Caco-2 (cell line): ENCODE results near the gene INAFM2. TPM values are rescaled to one million over a fixed set of nuclear protein-coding genes. Genes with fewer than 3 reads are reported as not detected.

ENCODE experiments used
- BruUV-seq: library from RNA; stranded (reverse); fragments of 400-500 nt; replicated peaks from 2 replicates; lab custom pipeline; 2021; lab: Mats Ljungman, UMichigan
- CTCF ChIA-PET: fragments of 300-600 bp; sonication (Branson Sonifier 250); formaldehyde crosslinking; loops from one replicate; lab custom pipeline; 2022; ENCODE audit warnings: antibody characterized with exemption; lab: Charles Lee
- POLR2A ChIA-PET: fragments of 300-600 bp; sonication (Branson Sonifier 250); formaldehyde crosslinking; loops from one replicate; lab custom pipeline; 2022; ENCODE audit warnings: antibody characterized with exemption; lab: Charles Lee
- DNase-seq, 2 experiments: peaks; one replicate each; pipeline versions ENCODE4 v3.0.0 to v3.0.0-alpha.2; 2020 to 2022
- H3K27me3 ChIP-seq: replicated peaks from 2 replicates; pipeline ENCODE4 v1.6.0; 2011; ENCODE audit warnings: low read length; ENCODE audit not compliant: control insufficient read depth, insufficient read depth
- H3K36me3 ChIP-seq: 2 replicates; pipeline ENCODE4 v1.5.1; 2011; ENCODE audit warnings: low read length; ENCODE audit not compliant: control insufficient read depth, insufficient read depth
- H3K4me1 ChIP-seq: fragments of 250-450 bp; sonication (Bioruptor Pico); 2 replicates; pipeline ENCODE4 v1.5.1; 2020; ENCODE audit warnings: mild to moderate bottlenecking
- H3K4me3 ChIP-seq: 2 replicates; pipeline ENCODE4 v1.5.1; 2011; ENCODE audit warnings: low read depth, mild to moderate bottlenecking, control low read depth, low read length
- H3K9me3 ChIP-seq: fragments of 250-450 bp; sonication (Bioruptor Pico); 2 replicates; pipeline ENCODE4 v1.5.1; 2020; ENCODE audit warnings: mild to moderate bottlenecking, moderate library complexity
- H3K27ac Mint-ChIP-seq: one replicate; pipeline ENCODE4 v1.8.0; 2022; ENCODE audit warnings: mixed read lengths; ENCODE audit not compliant: unreplicated experiment
- H3K27me3 Mint-ChIP-seq: one replicate; pipeline ENCODE4 v1.8.0; 2022; ENCODE audit warnings: mixed read lengths; ENCODE audit not compliant: insufficient read depth, unreplicated experiment
- H3K36me3 Mint-ChIP-seq: one replicate; pipeline ENCODE4 v1.8.0; 2022; ENCODE audit warnings: mild to moderate bottlenecking, mixed read lengths; ENCODE audit not compliant: insufficient read depth, unreplicated experiment
- H3K4me1 Mint-ChIP-seq: one replicate; pipeline ENCODE4 v1.8.0; 2022; ENCODE audit warnings: low read depth, mixed read lengths; ENCODE audit not compliant: unreplicated experiment
- H3K4me3 Mint-ChIP-seq: one replicate; pipeline ENCODE4 v1.8.0; 2022; ENCODE audit warnings: mild to moderate bottlenecking, moderate library complexity, mixed read lengths; ENCODE audit not compliant: unreplicated experiment
- H3K9me3 Mint-ChIP-seq: one replicate; pipeline ENCODE4 v1.8.0; 2022; ENCODE audit warnings: mixed read lengths; ENCODE audit not compliant: unreplicated experiment
- CTCF ChIP-seq, 2 experiments: fragments of 200-600 bp in 1 of 2; IDR thresholded peaks; 1 replicate in 1 of 2; 2 replicates in 1 of 2; pipeline versions ENCODE4 v1.5.1 to v1.8.0; 2011 to 2022; ENCODE audit warnings: antibody characterized with exemption in 1 of 2, control low read depth in 1 of 2, inconsistent platforms in 1 of 2, low read depth in 1 of 2, low read length in 1 of 2, mild to moderate bottlenecking in 1 of 2, moderate library complexity in 1 of 2; ENCODE audit not compliant: insufficient read depth in 1 of 2, severe bottlenecking in 1 of 2, unreplicated experiment in 1 of 2
- intact Hi-C: fragments of 100-400 bp; cut with micrococcal nuclease; formaldehyde crosslinking; loops from one replicate; pipeline ENCODE4 v1.10.0; 2022; ENCODE audit not compliant: unreplicated experiment
- total RNA-seq: library from RNA; stranded (reverse); gene quantifications from 2 replicates; pipeline ENCODE4 v1.2.3, GENCODE V29; 2022

INAFM2 gene
- total RNA-seq, 1 experiment from 2014 or later = 13.4 TPM

GRCh38 chr15:40282147-40282868 is 41.2 kb upstream of the INAFM2 start:
- Histone ChIP-seq H3K4me3 (peak overlapping the region; percentile 63), H3K9me3 (no peaks in the 10 kb centered on the region), H3K27me3 (no peaks in the 10 kb centered on the region), H3K4me1 (no peaks in the 10 kb centered on the region; the same call in 1 of the 2 replicates), H3K36me3 (no peaks in the 10 kb centered on the region)
- BruUV-seq = no TSS peak
- Mint-ChIP-seq H3K27me3 (no peaks in the 10 kb centered on the region), H3K4me3 (peak overlapping the region; percentile 72), H3K36me3 (no peaks in the 10 kb centered on the region), H3K9me3 (no peaks in the 10 kb centered on the region), H3K27ac (no peak overlapping the region), H3K4me1 (no peaks in the 10 kb centered on the region)
- peak; percentile 71 to 74 for DNase-seq
- CTCF ChIA-PET = interaction anchor here (0.7 to 2.2 kb wide), 4 partner anchors 9 to 44 kb away, joined by 3 to 21 read pairs (median 5); no protein-coding TSS in a partner anchor
- no peak for TF ChIP-seq CTCF (IDR thresholded peaks at IDR 0.05; ENCODE audit: insufficient read depth in 1 of 2, low read depth in 1 of 2, low read length in 1 of 2, severe bottlenecking in 1 of 2, unreplicated experiment in 1 of 2)
- POLR2A ChIA-PET = no interaction called here
- intact Hi-C loops = loop anchor here (1.0 kb wide), 1 partner anchor 140 kb away; no protein-coding TSS in a partner anchor

GRCh38 chr15:40282869-40283614 is 40.5 kb upstream of the INAFM2 start, which contains the start of gene ANKRD63:
Gene ANKRD63 (minus strand): TSS chr15:40283064. CDS start chr15:40282586, 478 bp downstream.
- Mint-ChIP-seq H3K4me1 (no peaks in the 10 kb centered on the region), H3K9me3 (no peaks in the 10 kb centered on the region), H3K27ac (no peak within 1 kb of the TSS), H3K4me3 (peak within 1 kb of the TSS; percentile 72), H3K36me3 (no peaks in the 10 kb centered on the region), H3K27me3 (no peaks in the 10 kb centered on the region)
- intact Hi-C loops = loop anchor here (1.0 kb wide), 1 partner anchor 139 kb away; no protein-coding TSS in a partner anchor
- peak within 1 kb of the TSS; percentile 63 for H3K4me3 ChIP-seq
- ChIA-PET CTCF (interaction anchor here (0.6 to 2.2 kb wide), 3 partner anchors 8 to 44 kb away, joined by 3 to 21 read pairs (median 4); no protein-coding TSS in a partner anchor), POLR2A (no interaction called here)
- H3K27me3 ChIP-seq = no peaks in the 10 kb centered on the region
- BruUV-seq = no TSS peak
- no peaks in the 10 kb centered on the region; the same call in 1 of the 2 replicates for H3K4me1 ChIP-seq
- H3K36me3 ChIP-seq = no peaks in the 10 kb centered on the region
- no peak for DNase-seq
- no peaks in the 10 kb centered on the region for H3K9me3 ChIP-seq
- no peak for TF ChIP-seq CTCF (IDR thresholded peaks at IDR 0.05; ENCODE audit: insufficient read depth in 1 of 2, low read depth in 1 of 2, low read length in 1 of 2, severe bottlenecking in 1 of 2, unreplicated experiment in 1 of 2)

- BruUV-seq = no TSS peak
- POLR2A ChIA-PET = no interaction called here
- Mint-ChIP-seq H3K4me3 (no peak overlapping the region), H3K27me3 (no peaks in the 10 kb centered on the region), H3K4me1 (no peaks in the 10 kb centered on the region), H3K9me3 (no peaks in the 10 kb centered on the region), H3K36me3 (no peaks in the 10 kb centered on the region), H3K27ac (no peak overlapping the region)
- Histone ChIP-seq H3K4me1 (no peaks in the 10 kb centered on the region; the same call in 1 of the 2 replicates), H3K27me3 (no peaks in the 10 kb centered on the region), H3K9me3 (no peaks in the 10 kb centered on the region), H3K4me3 (no peak overlapping the region), H3K36me3 (no peaks in the 10 kb centered on the region)
- no peak for DNase-seq
- TF ChIP-seq CTCF (IDR thresholded peaks at IDR 0.05; ENCODE audit: insufficient read depth in 1 of 2, low read depth in 1 of 2, low read length in 1 of 2, severe bottlenecking in 1 of 2, unreplicated experiment in 1 of 2) = no peak
- CTCF ChIA-PET = interaction anchor here (2.2 kb wide), 1 partner anchor 7 kb away, joined by 21 read pairs; no protein-coding TSS in a partner anchor
- intact Hi-C loops = no loop called here
These were observed 39.7 kb upstream of the INAFM2 start for GRCh38 chr15:40283615-40284300.
